Peyer's patch (tissue), 4 donors: Measurements from ENCODE around the gene SF3B5.

Experiments
- POLR2A ChIP-seq, 2 donors: fragments of 450-650 bp; IDR thresholded peaks; one replicate each; pipeline ENCODE4 v1.5.1; 2017; ENCODE audit warnings: antibody characterized with exemption in 2 of 2, mild to moderate bottlenecking in 2 of 2, moderate library complexity in 2 of 2
- TF ChIP-seq, protein P1 (sequence below), 6 experiments: fragments of 450-650 bp in 4 of 6; fragments of 200-600 bp in 2 of 6; sonication (generic) in 1 of 6; IDR thresholded peaks; one replicate each; pipeline ENCODE4 v1.5.1; 2017 to 2019; ENCODE audit warnings: antibody characterized with exemption in 6 of 6, mild to moderate bottlenecking in 3 of 6, moderate library complexity in 1 of 6

GRCh38 chr6:144093236-144093635 lies 2.1 kb downstream of the SF3B5 start:
- TF ChIP-seq, protein P1, sequence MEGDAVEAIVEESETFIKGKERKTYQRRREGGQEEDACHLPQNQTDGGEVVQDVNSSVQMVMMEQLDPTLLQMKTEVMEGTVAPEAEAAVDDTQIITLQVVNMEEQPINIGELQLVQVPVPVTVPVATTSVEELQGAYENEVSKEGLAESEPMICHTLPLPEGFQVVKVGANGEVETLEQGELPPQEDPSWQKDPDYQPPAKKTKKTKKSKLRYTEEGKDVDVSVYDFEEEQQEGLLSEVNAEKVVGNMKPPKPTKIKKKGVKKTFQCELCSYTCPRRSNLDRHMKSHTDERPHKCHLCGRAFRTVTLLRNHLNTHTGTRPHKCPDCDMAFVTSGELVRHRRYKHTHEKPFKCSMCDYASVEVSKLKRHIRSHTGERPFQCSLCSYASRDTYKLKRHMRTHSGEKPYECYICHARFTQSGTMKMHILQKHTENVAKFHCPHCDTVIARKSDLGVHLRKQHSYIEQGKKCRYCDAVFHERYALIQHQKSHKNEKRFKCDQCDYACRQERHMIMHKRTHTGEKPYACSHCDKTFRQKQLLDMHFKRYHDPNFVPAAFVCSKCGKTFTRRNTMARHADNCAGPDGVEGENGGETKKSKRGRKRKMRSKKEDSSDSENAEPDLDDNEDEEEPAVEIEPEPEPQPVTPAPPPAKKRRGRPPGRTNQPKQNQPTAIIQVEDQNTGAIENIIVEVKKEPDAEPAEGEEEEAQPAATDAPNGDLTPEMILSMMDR (IDR thresholded peaks at IDR 0.05) = no peak
- TF ChIP-seq POLR2A (IDR thresholded peaks at IDR 0.05) = no peak
